NCI-H510A (cell line): ENCODE measurements around the gene VPS26B.
"Not testable (repeated sequence)": the region's sequence is repeated elsewhere in the genome, so short reads cannot be mapped to it uniquely, and the experiment has no call there.

Source experiments
- DNase-seq: peaks from one replicate; lab custom pipeline; 2025; lab: John Stamatoyannopoulos, UW

The VPS26B gene

GRCh38 chr11:134282121-134283045 lies 57.9 kb downstream of the VPS26B start:
- DNase-seq = no peak

- no peak for DNase-seq
Measured at GRCh38 chr11:134283461-134284230, 59.2 kb downstream of the VPS26B start.

GRCh38 chr11:134284349-134284748 lies 59.9 kb downstream of the VPS26B start:
- DNase-seq = not testable (repeated sequence)

DNA sequence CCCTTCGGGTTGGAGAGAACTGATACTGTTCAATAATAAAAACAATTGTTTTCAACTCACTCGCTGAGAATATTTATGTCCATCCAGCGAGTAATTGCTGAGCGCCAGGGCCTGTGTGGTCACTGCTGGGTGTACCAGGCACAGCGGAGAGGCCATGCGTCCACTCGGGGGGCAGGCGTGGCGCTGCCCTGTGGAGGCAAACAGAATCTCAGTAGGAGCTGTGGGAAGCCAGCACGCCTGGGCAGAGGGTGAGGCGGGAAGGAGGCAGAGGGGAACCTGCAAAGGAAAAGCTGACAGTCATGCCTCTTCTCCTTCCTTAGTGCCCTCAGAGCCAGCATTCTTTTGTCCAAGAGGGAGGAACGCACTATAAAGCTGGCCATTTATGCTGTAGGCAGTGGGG lies 63.1 kb downstream of the VPS26B start:
- DNase-seq = no peak

- no peak for DNase-seq
Measured at GRCh38 chr11:134288486-134288885, 64.0 kb downstream of the VPS26B start.

GRCh38 chr11:134289167-134289566 lies 64.7 kb downstream of the VPS26B start:
- DNase-seq = no peak

GRCh38 chr11:134289789-134290188 lies 65.3 kb downstream of the VPS26B start:
- no peak for DNase-seq

DNA sequence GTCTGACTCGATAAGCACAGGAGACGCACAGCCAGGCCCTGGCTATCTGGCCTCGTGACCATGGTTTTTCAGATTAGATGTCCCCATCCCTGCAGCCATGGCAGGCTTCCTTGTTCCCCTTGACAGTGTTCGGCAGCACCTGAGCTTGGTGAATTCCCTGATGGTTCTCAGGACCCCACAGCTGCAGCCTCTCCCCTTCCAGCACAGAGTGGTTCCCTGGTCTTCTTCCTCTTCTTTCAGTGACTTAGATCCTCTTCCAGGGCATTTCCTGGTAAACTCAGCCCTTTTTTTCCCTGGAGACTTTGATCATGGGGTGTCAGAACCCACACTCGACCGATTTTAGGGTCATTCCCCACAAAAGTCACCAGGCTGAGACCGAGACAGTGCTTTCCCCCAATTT lies 66.2 kb downstream of the VPS26B start:
- no peak for DNase-seq

GRCh38 chr11:134291196-134291595 lies 66.7 kb downstream of the VPS26B start:
- no peak for DNase-seq

- no peak for DNase-seq
Measured at GRCh38 chr11:134292661-134293060, 68.2 kb downstream of the VPS26B start.

- DNase-seq = no peak
Measured at GRCh38 chr11:134293119-134294113, 68.9 kb downstream of the VPS26B start.

DNA sequence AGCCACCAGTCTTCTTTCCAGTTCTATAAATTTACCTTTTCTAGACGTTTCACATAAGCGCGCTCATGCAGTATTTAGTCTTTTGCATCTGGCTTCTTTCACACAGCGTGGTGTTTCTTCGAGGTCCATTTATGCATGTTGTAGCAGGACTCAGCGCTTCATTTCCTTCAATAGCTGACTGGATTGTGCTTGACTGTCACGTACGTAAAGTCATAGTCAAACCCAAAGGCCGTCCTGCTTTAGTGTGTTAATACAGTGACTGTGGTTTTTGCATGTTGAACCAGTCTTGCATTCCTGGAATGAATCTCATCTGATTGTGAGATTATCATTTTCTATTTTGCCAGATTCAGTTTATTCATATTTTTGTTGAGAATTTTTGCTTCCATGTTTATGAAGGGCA lies 70.2 kb downstream of the VPS26B start:
- no peak for DNase-seq
